Loucy (cell line): ENCODE data around the gene CCDC150.

Source experiments
- CTCF ChIP-seq: fragments of 200-600 bp; sonication (generic); conservative IDR thresholded peaks from 2 replicates; pipeline ENCODE4 v1.5.1; 2014; ENCODE audit warnings: mild to moderate bottlenecking, antibody characterized with exemption, low read length
- EZH2phosphoT487 ChIP-seq: fragments of 200-600 bp; IDR thresholded peaks from 2 replicates; pipeline ENCODE4 v1.6.1; 2018; ENCODE audit warnings: antibody characterized with exemption, mild to moderate bottlenecking, moderate library complexity, borderline replicate concordance

GRCh38 chr2:196630531-196630930, 9.0 kb upstream of the CCDC150 start:
- TF ChIP-seq CTCF (no peak), EZH2phosphoT487 (no peak)
